ENCODE data around the gene SESTD1. TPM values are rescaled to one million over a fixed set of nuclear protein-coding genes. Genes with fewer than 3 reads are reported as not detected.

SESTD1 gene
- total RNA-seq, result 4.3 TPM

GRCh38 chr2:179264368-179265081 is at the start of gene SESTD1:
Gene SESTD1 (minus strand): TSS chr2:179264832. CDS start chr2:179191841, 72,991 bp downstream.
- peak in 2 of 3 donors; percentile 63 to 67 for DNase-seq (ENCODE audit: low read depth in 2 of 3, low spot score in 2 of 3)

- no peak for DNase-seq (ENCODE audit: low read depth in 2 of 3, low spot score in 2 of 3)
Measured at GRCh38 chr2:179313057-179313456, 48.4 kb upstream of the SESTD1 start.

- DNase-seq (ENCODE audit: low read depth in 2 of 3, low spot score in 2 of 3), result no peak
Measured at GRCh38 chr2:179311101-179311500, 46.5 kb upstream of the SESTD1 start.

- DNase-seq (ENCODE audit: low read depth in 2 of 3, low spot score in 2 of 3), result no peak
Measured at GRCh38 chr2:179307616-179308371, 43.2 kb upstream of the SESTD1 start.

- no peak for DNase-seq (ENCODE audit: low read depth in 2 of 3, low spot score in 2 of 3)
Measured at GRCh38 chr2:179305125-179305524, 40.5 kb upstream of the SESTD1 start.

- DNase-seq (ENCODE audit: low read depth in 2 of 3, low spot score in 2 of 3), result no peak
Measured at GRCh38 chr2:179304424-179304823, 39.8 kb upstream of the SESTD1 start.

GRCh38 chr2:179302764-179303571 is 38.3 kb upstream of the SESTD1 start:
- no peak for DNase-seq (ENCODE audit: low read depth in 2 of 3, low spot score in 2 of 3)

GRCh38 chr2:179302149-179302548 is 37.5 kb upstream of the SESTD1 start:
- DNase-seq (ENCODE audit: low read depth in 2 of 3, low spot score in 2 of 3), result no peak

GRCh38 chr2:179298666-179299065 is 34.0 kb upstream of the SESTD1 start:
- DNase-seq (ENCODE audit: low read depth in 2 of 3, low spot score in 2 of 3), result no peak

GRCh38 chr2:179297927-179298326 is 33.3 kb upstream of the SESTD1 start:
- no peak for DNase-seq (ENCODE audit: low read depth in 2 of 3, low spot score in 2 of 3)

GRCh38 chr2:179290329-179290728 is 25.7 kb upstream of the SESTD1 start:
- DNase-seq (ENCODE audit: low read depth in 2 of 3, low spot score in 2 of 3), result no peak

- DNase-seq (ENCODE audit: low read depth in 2 of 3, low spot score in 2 of 3), result no peak
Measured at GRCh38 chr2:179285060-179285459, 20.4 kb upstream of the SESTD1 start.

- no peak for DNase-seq (ENCODE audit: low read depth in 2 of 3, low spot score in 2 of 3)
Measured at GRCh38 chr2:179277429-179278196, 13.0 kb upstream of the SESTD1 start.

GRCh38 chr2:179275253-179276012 is 10.8 kb upstream of the SESTD1 start:
- DNase-seq (ENCODE audit: low read depth in 2 of 3, low spot score in 2 of 3), result no peak

GRCh38 chr2:179274749-179275148 is 10.1 kb upstream of the SESTD1 start:
- peak in 1 of 3 donors; percentile 32 for DNase-seq (ENCODE audit: low read depth in 2 of 3, low spot score in 2 of 3)

- DNase-seq (ENCODE audit: low read depth in 2 of 3, low spot score in 2 of 3), result no peak
Measured at GRCh38 chr2:179273461-179273962, 8.9 kb upstream of the SESTD1 start.

GRCh38 chr2:179272406-179273192 is 8.0 kb upstream of the SESTD1 start:
- no peak for DNase-seq (ENCODE audit: low read depth in 2 of 3, low spot score in 2 of 3)

GRCh38 chr2:179270689-179271088 is 6.1 kb upstream of the SESTD1 start:
- no peak for DNase-seq (ENCODE audit: low read depth in 2 of 3, low spot score in 2 of 3)
